Activated gamma-delta T cell treated with Interleukin-2 at 50 U/mL for 16 hours (primary cell): ENCODE measurements around the gene ANKRD13B.

Experiments used
- DNase-seq: peaks from one replicate; pipeline ENCODE4 v3.0.0-alpha.2; 2020

The ANKRD13B gene

GRCh38 chr17:29582772-29583171 is 10.2 kb upstream of the ANKRD13B start:
- DNase-seq = no peak

- DNase-seq = no peak
These were observed 9.3 kb upstream of the ANKRD13B start for GRCh38 chr17:29583324-29584248.

DNA sequence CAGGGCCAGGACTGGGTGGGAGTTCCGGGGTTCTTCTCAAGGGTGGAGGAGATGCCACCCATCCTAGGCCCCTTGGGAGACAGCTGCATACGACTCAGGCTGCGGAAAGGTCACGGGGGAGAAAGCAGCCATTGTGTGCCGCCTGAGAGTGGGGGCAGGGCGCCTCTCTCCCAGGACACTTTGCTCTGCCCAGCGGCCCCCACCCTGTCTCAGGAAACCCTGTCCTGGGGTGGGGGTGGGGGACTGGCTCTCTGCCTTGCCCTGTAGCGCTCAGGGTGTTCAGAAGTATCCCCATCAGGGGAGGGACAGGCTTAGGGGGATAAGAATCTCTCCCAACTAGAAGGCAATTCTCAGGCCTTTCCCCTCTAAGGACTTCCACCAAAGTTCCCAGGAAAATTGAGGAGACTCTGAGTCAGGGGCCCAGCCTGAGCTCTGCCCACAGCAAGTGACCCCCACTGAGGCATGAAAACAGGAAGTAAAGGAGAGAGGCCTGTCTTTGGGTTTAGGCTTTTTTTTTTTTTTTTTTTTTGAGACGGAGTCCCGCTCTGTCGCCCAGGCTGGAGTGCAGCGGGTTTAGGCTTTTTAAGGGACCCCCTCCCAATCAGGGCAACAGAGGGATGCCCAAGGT is 8.4 kb upstream of the ANKRD13B start:
- DNase-seq = no peak

- no peak for DNase-seq
These were observed 7.7 kb upstream of the ANKRD13B start for GRCh38 chr17:29585080-29585751.

- DNase-seq = no peak
These were observed 6.1 kb upstream of the ANKRD13B start for GRCh38 chr17:29586676-29587469.

GRCh38 chr17:29587591-29587990 is 5.3 kb upstream of the ANKRD13B start:
- DNase-seq = no peak

DNA sequence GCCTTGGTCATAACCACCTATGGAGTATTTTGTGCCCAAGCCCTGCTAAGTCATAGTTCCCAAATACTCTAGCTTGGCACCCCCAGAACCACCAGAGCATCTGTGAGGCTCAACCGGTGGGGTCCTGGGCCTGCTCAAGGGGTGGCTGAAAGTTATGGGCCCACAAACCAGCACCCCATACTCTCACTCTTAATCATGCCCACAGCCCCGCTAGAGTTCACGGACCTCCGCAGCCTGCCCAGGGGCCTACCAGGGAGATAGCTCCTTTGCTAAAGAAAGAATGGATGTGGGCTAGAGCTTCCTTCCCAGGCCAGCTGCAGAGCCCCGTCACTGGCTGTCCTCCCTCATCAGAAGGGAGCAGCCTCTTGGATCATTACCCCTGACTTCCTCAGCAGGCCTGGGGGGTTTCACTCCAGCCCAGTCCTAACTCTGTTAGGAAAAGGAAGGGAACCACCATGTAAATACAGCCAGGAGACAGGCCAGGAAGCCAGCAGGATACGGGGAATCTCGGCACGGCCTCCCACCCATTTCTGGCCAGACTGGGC is 4.8 kb upstream of the ANKRD13B start:
- DNase-seq = no peak

DNA sequence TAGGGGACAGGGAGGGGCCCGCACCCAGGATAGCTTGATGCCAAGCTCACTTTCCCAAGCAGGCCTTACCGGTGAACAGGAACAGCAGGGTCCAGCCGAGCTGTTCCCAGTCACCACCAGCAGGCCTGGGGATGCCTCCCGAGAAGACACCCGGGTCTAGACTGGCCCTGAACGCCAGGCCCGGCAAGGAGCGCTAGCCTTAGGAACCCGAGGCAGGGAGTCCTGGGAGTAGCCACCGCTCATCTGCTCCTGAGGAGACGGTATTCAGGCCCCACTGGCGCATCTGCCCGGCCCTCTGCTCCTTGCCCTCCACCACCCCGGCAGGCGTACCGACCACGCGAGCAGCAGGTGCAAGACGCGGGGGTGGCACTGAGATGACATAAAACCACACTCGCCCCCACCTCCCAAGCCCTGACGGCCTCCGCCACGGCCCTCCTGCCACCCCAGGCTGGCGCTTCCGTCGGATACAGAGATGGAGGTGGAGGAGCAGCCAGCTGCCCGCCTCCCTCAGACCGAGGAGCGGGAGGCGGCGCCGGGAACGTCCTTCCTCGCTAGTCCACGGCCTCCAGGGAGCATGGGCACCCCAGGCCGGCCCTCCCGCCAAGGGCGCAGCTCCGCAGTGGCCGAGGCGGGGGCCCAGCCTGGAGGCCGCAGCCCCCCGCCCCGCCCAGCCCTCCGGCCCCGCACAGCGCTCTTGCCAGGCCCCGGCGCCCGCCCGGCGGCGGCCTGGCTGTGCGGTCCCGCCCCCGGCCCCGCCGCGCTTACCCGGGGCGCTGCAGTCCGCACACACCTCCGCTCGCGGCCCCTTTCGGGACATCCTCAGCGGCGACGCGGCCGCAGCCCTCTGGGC is 4.1 kb upstream of the ANKRD13B start:
- DNase-seq = peak; percentile 51

DNA sequence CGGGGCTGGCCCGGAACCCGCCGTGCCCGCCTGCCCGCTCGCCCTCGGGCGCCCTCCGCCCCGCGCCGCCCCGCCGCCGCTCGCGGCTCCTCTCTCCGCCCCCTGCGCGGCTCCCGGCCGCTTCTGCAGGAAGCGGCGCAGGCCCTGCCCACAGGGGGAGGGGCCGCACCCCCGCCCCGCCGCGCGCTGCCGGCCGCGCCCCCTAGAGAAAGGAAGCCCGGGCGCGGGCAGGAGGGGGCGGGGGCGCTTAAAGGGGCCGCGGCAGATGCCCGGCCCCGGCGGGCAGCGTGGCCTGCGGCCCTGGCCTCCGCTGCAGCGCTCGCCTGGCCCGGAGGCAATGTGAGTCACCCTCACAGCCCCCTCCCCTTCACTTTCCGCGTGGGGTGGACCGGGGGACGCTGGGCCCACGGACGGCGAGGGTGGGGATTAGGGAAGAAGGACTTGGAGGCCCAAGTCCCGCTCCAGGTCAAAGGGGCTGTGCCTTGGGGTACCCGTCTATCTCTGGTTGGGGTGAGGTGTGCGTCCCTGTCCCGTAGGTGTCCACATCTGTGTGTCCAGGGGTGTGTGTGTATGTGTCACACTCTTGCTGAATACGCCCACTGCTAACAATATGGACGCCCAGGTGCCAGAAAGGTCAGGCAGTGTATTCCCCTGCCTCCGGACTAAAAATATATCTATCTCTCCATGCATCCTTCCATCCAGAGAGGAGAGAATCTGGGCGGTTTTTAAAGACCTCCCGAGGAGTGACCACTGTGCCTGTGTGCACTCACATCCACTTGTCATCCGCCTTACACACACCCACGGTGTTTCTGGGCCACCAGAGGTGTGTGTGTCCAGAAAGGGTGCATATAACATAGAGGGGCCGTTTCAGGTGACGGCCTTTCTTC is 3.2 kb upstream of the ANKRD13B start, which contains the start of gene GIT1:
Gene GIT1 (minus strand): TSS at position 125 of the 887 bp plus-strand sequence. CDS start 270 bp downstream, outside the sequence.
- peak; percentile 83 for DNase-seq

DNA sequence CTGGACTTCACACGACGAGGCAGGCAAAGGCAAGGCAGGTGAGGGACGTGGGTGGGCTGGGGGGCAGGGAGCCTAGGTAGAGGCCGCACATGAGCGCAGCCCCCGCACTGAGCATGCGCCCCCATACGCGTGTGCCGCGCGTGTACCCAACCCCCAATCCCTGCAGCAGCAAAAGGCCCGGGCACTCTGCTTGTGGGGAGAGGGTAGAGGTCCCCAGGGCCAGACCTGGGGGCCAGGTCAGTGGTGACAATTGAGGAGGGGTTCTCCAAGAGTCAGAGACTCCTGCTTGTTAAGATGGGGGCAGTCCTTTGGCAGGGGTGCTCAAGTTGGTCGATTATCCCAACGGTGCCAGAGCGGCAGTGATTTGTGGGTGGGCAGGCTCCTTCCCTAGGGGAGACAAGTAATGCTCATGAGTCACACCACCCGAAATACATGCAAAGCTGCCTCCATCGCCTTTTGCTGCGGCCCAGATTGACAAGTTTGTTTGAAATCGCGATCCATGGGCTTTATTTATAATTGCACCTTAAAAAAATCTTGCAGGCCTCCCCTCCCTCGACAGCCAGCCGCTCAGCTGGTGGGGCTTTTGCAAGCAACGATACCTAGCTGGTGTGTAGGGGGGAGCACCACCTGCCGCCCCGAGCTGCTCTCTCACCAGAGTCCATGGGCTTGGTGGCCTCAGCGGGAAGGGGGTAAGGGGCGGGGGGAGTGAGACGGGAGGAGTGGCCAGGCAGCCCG is 2.4 kb upstream of the ANKRD13B start:
- no peak for DNase-seq

- no peak for DNase-seq
These were observed 1.7 kb upstream of the ANKRD13B start for GRCh38 chr17:29591146-29591736.

DNA sequence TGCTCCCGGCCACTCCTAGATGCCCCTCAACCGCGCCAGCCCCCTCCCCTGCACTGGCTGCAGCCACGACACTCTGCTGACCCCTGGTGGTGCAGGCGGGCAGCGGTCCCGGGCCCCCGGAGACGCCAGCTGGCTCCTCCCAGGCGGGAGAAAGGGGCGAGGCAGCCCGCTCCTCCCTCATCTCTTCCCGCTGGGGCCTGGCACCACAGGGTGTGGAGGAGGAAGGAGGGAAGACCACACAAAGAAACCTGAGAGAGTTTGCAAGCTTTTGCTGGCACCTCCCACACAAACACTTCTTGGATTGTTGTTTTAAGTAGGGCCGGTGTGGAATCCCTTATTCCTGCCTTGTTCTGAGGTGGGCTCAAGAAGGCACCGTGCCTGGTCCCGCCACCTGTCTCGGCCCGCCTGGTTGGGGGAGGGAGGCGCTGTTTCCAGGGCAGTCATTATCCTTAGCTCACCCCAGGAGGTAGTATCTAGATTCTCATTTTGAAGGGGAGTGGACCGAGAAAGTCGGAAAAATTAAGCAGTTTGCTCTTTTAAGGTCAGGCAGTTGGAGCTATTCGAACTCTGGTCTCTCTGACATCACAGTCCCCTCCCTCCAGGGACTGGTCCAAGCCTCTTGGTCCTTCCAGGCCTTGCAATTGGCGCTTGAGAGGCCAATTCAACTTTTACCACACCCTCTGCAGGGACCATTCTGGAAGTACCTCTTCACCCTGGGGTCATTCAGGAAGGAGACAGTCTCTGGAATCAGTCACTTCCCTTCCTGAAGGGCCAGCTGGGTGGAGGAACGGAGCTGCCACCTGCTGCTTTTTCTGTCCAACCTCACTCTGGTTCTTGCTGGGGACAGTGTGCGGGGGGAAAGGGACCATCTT is 959 bp upstream of the ANKRD13B start:
- DNase-seq = peak; percentile 76

- DNase-seq = no peak
These were observed 923 bp downstream of the ANKRD13B start for GRCh38 chr17:29593591-29594518.

DNA sequence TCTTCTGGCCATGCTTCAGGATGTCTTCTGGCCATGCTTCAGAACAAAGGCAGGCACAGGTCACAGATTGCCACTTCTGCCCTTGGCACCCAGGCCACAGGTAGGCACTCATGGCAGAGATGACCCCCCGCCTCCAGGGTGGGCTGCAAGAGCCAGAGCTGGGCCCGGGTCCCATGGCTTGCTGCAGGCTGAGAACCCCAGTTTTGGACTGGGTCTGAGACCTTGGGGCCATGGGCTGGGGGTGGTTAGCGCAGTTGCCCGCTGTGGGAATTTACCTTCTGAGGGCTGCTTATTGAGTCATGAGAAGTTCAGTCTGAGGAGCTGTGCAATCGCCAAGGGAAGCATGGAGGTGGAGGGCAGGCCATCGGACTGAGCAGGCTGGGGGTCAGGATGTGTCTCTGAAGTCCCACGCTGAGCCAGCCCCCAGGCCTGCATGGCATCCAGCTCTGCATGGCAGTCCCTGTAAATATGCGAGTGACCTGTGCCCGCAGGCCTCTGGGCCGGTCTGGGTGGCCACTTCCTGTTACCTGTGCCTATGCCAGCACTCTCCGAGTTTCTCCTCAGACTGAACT is 1.7 kb downstream of the ANKRD13B start:
- DNase-seq = no peak

- no peak for DNase-seq
These were observed 2.4 kb downstream of the ANKRD13B start for GRCh38 chr17:29595107-29595942.
